DND-41 (cell line): ENCODE measurements around the gene COG7.

Experiments
- ATAC-seq: fragments of 200-7000 bp; cut with Tn5 transposase; 3 replicates; pipeline ENCODE4 v1.9.1; 2021; ENCODE audit warnings: low read depth; ENCODE audit not compliant: insufficient read depth
- DNase-seq: peaks from one replicate; pipeline ENCODE4 v3.0.0-alpha.2; 2020
- H2AFZ ChIP-seq: 2 replicates; pipeline ENCODE4 v1.6.0; 2012; ENCODE audit warnings: low read depth, low read length
- H3K27ac ChIP-seq: 2 replicates; pipeline ENCODE4 v1.5.1; 2012; ENCODE audit warnings: low read length, inconsistent platforms
- H3K27me3 ChIP-seq: fragments of 200-600 bp; sonication (generic); 2 replicates; pipeline ENCODE4 v1.6.0; 2012; ENCODE audit warnings: low read length, mild to moderate bottlenecking, inconsistent platforms; ENCODE audit not compliant: insufficient read depth, poor library complexity
- H3K36me3 ChIP-seq: 2 replicates; pipeline ENCODE4 v1.5.1; 2012; ENCODE audit warnings: low read length, inconsistent platforms; ENCODE audit not compliant: insufficient read depth
- H3K4me1 ChIP-seq: 2 replicates; pipeline ENCODE4 v1.5.1; 2012; ENCODE audit warnings: mild to moderate bottlenecking, low read length; ENCODE audit not compliant: insufficient read depth
- H3K4me2 ChIP-seq: 2 replicates; pipeline ENCODE4 v1.6.0; 2012; ENCODE audit warnings: mild to moderate bottlenecking, moderate library complexity, low read length, inconsistent platforms; ENCODE audit not compliant: insufficient read depth
- H3K4me3 ChIP-seq, 2 experiments: fragments of 200-600 bp in 1 of 2; shearing (Covaris generic) in 1 of 2; 2 replicates each; pipeline ENCODE4 v1.5.1; 2012 to 2016; ENCODE audit warnings: inconsistent platforms in 2 of 2, low read length in 2 of 2, mild to moderate bottlenecking in 2 of 2, low read depth in 1 of 2, moderate library complexity in 1 of 2
- H3K79me2 ChIP-seq: 2 replicates; pipeline ENCODE4 v1.6.0; 2012; ENCODE audit warnings: low read length, inconsistent platforms; ENCODE audit not compliant: insufficient read depth
- H3K9ac ChIP-seq: 2 replicates; pipeline ENCODE4 v1.6.0; 2012; ENCODE audit warnings: low read depth, mild to moderate bottlenecking, inconsistent platforms, low read length, moderate library complexity
- H3K9me3 ChIP-seq: 2 replicates; pipeline ENCODE4 v1.5.1; 2012; ENCODE audit warnings: low read length, moderate library complexity, mild to moderate bottlenecking, inconsistent platforms; ENCODE audit not compliant: insufficient read depth, severe bottlenecking
- H4K20me1 ChIP-seq: 2 replicates; pipeline ENCODE4 v1.6.0; 2012; ENCODE audit warnings: low read length; ENCODE audit not compliant: insufficient read depth
- EZH2 ChIP-seq: IDR thresholded peaks from 3 replicates; pipeline ENCODE4 v1.6.1; 2012; ENCODE audit warnings: borderline replicate concordance, low read depth, mild to moderate bottlenecking, moderate library complexity, low read length, inconsistent platforms; ENCODE audit not compliant: severe bottlenecking
- TF ChIP-seq, protein P1 (sequence below): IDR thresholded peaks from 2 replicates; pipeline ENCODE4 v1.5.1; 2012; ENCODE audit warnings: borderline replicate concordance, low read length, moderate library complexity, mild to moderate bottlenecking; ENCODE audit not compliant: poor library complexity, severe bottlenecking; ENCODE audit errors: extremely low read depth

The COG7 gene

GRCh38 chr16:23420011-23420410, 33.0 kb downstream of the COG7 start:
- no peak for TF ChIP-seq EZH2
- TF ChIP-seq, protein P1, sequence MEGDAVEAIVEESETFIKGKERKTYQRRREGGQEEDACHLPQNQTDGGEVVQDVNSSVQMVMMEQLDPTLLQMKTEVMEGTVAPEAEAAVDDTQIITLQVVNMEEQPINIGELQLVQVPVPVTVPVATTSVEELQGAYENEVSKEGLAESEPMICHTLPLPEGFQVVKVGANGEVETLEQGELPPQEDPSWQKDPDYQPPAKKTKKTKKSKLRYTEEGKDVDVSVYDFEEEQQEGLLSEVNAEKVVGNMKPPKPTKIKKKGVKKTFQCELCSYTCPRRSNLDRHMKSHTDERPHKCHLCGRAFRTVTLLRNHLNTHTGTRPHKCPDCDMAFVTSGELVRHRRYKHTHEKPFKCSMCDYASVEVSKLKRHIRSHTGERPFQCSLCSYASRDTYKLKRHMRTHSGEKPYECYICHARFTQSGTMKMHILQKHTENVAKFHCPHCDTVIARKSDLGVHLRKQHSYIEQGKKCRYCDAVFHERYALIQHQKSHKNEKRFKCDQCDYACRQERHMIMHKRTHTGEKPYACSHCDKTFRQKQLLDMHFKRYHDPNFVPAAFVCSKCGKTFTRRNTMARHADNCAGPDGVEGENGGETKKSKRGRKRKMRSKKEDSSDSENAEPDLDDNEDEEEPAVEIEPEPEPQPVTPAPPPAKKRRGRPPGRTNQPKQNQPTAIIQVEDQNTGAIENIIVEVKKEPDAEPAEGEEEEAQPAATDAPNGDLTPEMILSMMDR, result no peak
- Histone ChIP-seq H3K9ac (no peak overlapping the region), H2AFZ (no peak overlapping the region), H3K27me3 (no peaks in the 10 kb centered on the region), H3K79me2 (no peaks in the 10 kb centered on the region), H3K4me1 (no peaks in the 10 kb centered on the region), H4K20me1 (no peaks in the 10 kb centered on the region), H3K4me2 (no peak overlapping the region), H3K27ac (no peak overlapping the region), H3K9me3 (no peaks in the 10 kb centered on the region), H3K4me3 (no peak overlapping the region), H3K36me3 (peaks cover 24% of the 10 kb centered on the region; the same call in 1 of the 2 replicates)
- no peak for DNase-seq
- ATAC-seq, result no peak

- TF ChIP-seq, protein P1, result no peak
- TF ChIP-seq EZH2, result no peak
- no peaks in the 10 kb centered on the region for H3K27me3 ChIP-seq
Observed at GRCh38 chr16:23416816-23417215, 36.2 kb downstream of the COG7 start.

GRCh38 chr16:23414731-23415130, 38.3 kb downstream of the COG7 start:
- no peak for TF ChIP-seq EZH2
- TF ChIP-seq, protein P1, result no peak
- no peak for ATAC-seq
- Histone ChIP-seq H3K36me3 (peaks cover 34% of the 10 kb centered on the region), H3K27me3 (no peaks in the 10 kb centered on the region), H3K9me3 (no peaks in the 10 kb centered on the region), H4K20me1 (no peaks in the 10 kb centered on the region), H3K4me2 (no peak overlapping the region), H3K79me2 (no peaks in the 10 kb centered on the region), H3K4me1 (no peaks in the 10 kb centered on the region), H3K4me3 (no peak overlapping the region), H3K9ac (no peak overlapping the region), H2AFZ (no peak overlapping the region), H3K27ac (no peak overlapping the region)
- DNase-seq, result no peak

More at GRCh38 chr16:23416816-23417215, 36.2 kb downstream of the COG7 start:
- DNase-seq (no peak), ATAC-seq (no peak)
- Histone ChIP-seq H4K20me1 (no peaks in the 10 kb centered on the region), H3K4me3 (no peak overlapping the region), H3K27ac (no peak overlapping the region), H3K9ac (no peak overlapping the region), H3K4me1 (no peaks in the 10 kb centered on the region), H3K4me2 (no peak overlapping the region), H2AFZ (no peak overlapping the region), H3K9me3 (no peaks in the 10 kb centered on the region), H3K36me3 (peaks cover 23% of the 10 kb centered on the region), H3K79me2 (no peaks in the 10 kb centered on the region)

DNA sequence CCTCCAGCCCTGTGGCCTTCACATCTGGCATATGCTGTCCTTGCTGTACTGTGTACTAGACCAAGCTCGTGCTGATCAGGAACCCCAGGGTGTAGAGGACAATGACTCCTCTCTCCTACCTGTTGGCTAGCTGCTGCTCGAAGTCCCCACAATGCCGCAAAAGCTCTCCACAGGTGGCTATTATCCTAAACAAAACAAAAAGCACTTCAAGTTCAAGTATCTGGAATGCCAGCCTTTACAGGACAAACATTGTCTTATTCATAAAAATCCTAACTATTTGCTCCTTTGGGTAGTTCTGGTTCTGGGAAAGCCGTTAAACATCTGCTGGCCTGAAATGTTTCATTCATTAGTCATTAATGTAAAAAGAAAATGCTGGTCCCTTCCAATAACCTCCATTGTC, 42.8 kb downstream of the COG7 start:
- Histone ChIP-seq H3K9me3 (no peaks in the 10 kb centered on the region), H3K79me2 (no peaks in the 10 kb centered on the region), H3K27me3 (no peaks in the 10 kb centered on the region), H3K9ac (no peak overlapping the region), H3K4me1 (no peaks in the 10 kb centered on the region), H3K36me3 (peaks cover 58% of the 10 kb centered on the region), H2AFZ (no peak overlapping the region), H4K20me1 (no peaks in the 10 kb centered on the region), H3K4me2 (no peak overlapping the region), H3K4me3 (no peak overlapping the region), H3K27ac (no peak overlapping the region)
- DNase-seq, result no peak
- no peak for TF ChIP-seq EZH2
- TF ChIP-seq, protein P1, result no peak
- no peak for ATAC-seq
